ENCODE measurements around the gene FBLN7. TPM values are rescaled to one million over a fixed set of nuclear protein-coding genes. Genes with fewer than 3 reads are reported as not detected.

The FBLN7 gene
- total and polyA plus RNA-seq, 11 donors, result 0.23 to 2.9 (median 0.49) TPM; not detected in 1

DNA sequence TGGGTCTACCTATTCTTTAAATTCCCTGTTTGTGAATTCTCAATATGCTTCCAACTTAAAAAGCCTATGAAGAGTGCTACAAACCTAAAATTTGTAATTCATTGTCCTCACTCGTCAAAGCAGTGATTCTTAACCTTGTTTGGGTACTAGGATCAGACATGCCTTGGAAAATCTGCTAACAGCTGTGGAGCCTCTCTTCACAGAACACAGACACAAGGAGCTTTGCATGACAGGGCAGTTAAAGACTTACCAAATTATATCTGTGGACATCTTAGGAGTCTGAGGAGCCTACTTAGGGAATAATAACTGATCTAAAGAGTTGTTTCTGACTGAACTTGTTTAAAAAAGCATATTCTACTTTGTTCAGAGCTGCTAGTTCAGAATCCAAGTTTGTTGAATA is 45.0 kb upstream of the FBLN7 start:
- no peak for TF ChIP-seq POLR2A (IDR thresholded peaks at IDR 0.05)
- TF ChIP-seq, protein P1, sequence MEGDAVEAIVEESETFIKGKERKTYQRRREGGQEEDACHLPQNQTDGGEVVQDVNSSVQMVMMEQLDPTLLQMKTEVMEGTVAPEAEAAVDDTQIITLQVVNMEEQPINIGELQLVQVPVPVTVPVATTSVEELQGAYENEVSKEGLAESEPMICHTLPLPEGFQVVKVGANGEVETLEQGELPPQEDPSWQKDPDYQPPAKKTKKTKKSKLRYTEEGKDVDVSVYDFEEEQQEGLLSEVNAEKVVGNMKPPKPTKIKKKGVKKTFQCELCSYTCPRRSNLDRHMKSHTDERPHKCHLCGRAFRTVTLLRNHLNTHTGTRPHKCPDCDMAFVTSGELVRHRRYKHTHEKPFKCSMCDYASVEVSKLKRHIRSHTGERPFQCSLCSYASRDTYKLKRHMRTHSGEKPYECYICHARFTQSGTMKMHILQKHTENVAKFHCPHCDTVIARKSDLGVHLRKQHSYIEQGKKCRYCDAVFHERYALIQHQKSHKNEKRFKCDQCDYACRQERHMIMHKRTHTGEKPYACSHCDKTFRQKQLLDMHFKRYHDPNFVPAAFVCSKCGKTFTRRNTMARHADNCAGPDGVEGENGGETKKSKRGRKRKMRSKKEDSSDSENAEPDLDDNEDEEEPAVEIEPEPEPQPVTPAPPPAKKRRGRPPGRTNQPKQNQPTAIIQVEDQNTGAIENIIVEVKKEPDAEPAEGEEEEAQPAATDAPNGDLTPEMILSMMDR (IDR thresholded peaks at IDR 0.05), result no peak
- H3K27me3 ChIP-seq, result no peaks in the 10 kb centered on the region
- DNase-seq (no peak), ATAC-seq (no peak)
- 81 to 93% (median 83%) methylated on average over 1 of the region's 1 CpG for WGBS, 4 donors
- peaks cover 0 to 17% (median 0%) of the 10 kb centered on the region in 12 donors for H3K4me1 ChIP-seq
- intact Hi-C loops (cut with DNase I), result no loop called here
- peak overlapping the region in 2 of 12 donors; percentile 15 to 32 for H3K27ac ChIP-seq
- peaks cover 0 to 84% (median 61%) of the 10 kb centered on the region in 9 donors for H3K36me3 ChIP-seq
- no peaks in the 10 kb centered on the region for H3K9me3 ChIP-seq
- H3K4me3 ChIP-seq, result no peak overlapping the region

DNA sequence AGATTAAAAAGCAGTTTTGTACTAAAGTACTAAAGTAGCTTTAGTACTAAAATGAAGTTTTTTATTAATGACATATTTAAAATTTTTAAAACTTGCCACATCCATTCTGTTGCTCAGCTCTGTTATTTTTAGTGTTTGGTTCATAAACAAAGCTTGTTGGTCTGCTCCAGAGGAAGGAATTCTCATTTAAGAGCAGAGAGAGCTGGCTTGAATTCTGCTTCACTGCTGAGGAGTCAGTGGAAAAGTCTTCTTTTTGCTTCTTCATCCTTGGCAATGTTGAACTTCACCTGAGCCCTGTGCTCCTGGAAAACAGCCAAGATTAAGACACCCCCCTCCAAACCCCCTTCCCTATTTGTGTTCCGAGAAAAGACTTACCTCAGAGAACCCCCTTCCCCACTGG is 42.5 kb upstream of the FBLN7 start:
- peaks cover 0 to 17% (median 0%) of the 10 kb centered on the region in 12 donors for H3K4me1 ChIP-seq
- intact Hi-C loops (cut with DNase I), result no loop called here
- no peaks in the 10 kb centered on the region for H3K27me3 ChIP-seq
- 73 to 96% (median 90%) methylated on average over 1 of the region's 1 CpG for WGBS, 4 donors
- no peak overlapping the region for H3K27ac ChIP-seq
- H3K36me3 ChIP-seq, result peaks cover 0 to 84% (median 63%) of the 10 kb centered on the region in 9 donors
- ATAC-seq (no peak), DNase-seq (no peak)
- no peak for TF ChIP-seq POLR2A (IDR thresholded peaks at IDR 0.05)
- TF ChIP-seq, protein P1 (IDR thresholded peaks at IDR 0.05), result no peak
- H3K4me3 ChIP-seq, result no peak overlapping the region
- no peaks in the 10 kb centered on the region for H3K9me3 ChIP-seq

DNA sequence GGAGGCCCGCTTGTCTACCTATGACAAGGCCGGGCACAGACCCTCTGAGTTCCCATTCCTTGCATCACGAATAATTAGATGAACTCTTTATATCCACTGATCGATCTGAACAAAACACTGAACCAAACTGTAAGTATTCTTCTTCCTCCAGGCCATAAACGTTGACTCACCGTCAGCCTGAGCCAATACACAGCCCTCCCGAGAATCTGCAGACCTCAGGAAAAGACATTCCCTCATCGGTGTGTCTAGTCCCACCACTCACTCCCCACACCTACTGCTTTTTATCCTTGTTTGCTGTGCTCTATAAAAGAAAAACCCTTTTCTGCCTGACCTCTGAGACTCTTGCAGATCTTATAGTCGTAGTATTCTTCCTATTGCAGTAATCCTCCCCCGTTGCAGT is 42.1 kb upstream of the FBLN7 start:
- WGBS, 4 donors, result 85 to 89% (median 86%) methylated on average over 10 of the region's 10 CpGs
- no peak overlapping the region for H3K27ac ChIP-seq
- no peak overlapping the region for H3K4me3 ChIP-seq
- H3K27me3 ChIP-seq, result no peaks in the 10 kb centered on the region
- peaks cover 0 to 84% (median 61%) of the 10 kb centered on the region in 9 donors for H3K36me3 ChIP-seq
- H3K4me1 ChIP-seq, result peaks cover 0 to 17% (median 0%) of the 10 kb centered on the region in 12 donors
- H3K9me3 ChIP-seq, result no peaks in the 10 kb centered on the region
- intact Hi-C loops (cut with DNase I), result no loop called here
- TF ChIP-seq POLR2A (IDR thresholded peaks at IDR 0.05), result no peak
- TF ChIP-seq, protein P1 (IDR thresholded peaks at IDR 0.05), result no peak
- DNase-seq, result no peak
- no peak for ATAC-seq

GRCh38 chr2:112108178-112108832 is 29.9 kb upstream of the FBLN7 start:
- Histone ChIP-seq H3K27ac (no peak overlapping the region), H3K36me3 (peaks cover 0 to 100% (median 84%) of the 10 kb centered on the region in 9 donors), H3K9me3 (peaks cover 0 to 23% (median 9%) of the 10 kb centered on the region in 12 donors), H3K27me3 (no peaks in the 10 kb centered on the region), H3K4me1 (no peaks in the 10 kb centered on the region), H3K4me3 (no peak overlapping the region)
- WGBS, 4 donors, result 81 to 92% (median 84%) methylated on average over 1 of the region's 1 CpG
- intact Hi-C loops (cut with DNase I), result no loop called here
- no peak for TF ChIP-seq POLR2A (IDR thresholded peaks at IDR 0.05)
- TF ChIP-seq, protein P1 (IDR thresholded peaks at IDR 0.05), result no peak
- no peak for ATAC-seq
- DNase-seq, result no peak

All from heart left ventricle (tissue), 16 donors.